Choroid plexus epithelial cell (primary cell): ENCODE results near the gene SHC2.

Experiments
- DNase-seq: peaks from one replicate; pipeline ENCODE4 v3.0.0-alpha.2; 2010; ENCODE audit warnings: low read depth
- H3K4me3 ChIP-seq: 2 replicates; pipeline ENCODE4 v1.5.1; 2011; ENCODE audit warnings: low read depth, mild to moderate bottlenecking, control low read depth, low read length, moderate library complexity
- CTCF ChIP-seq: conservative IDR thresholded peaks from 2 replicates; pipeline ENCODE4 v1.5.1; 2011; ENCODE audit warnings: low read depth, mild to moderate bottlenecking, control low read depth, inconsistent platforms, low read length, moderate library complexity

The SHC2 gene

GRCh38 chr19:489418-490196, 28.8 kb upstream of the SHC2 start:
- peak; percentile 34 for DNase-seq
- H3K4me3 ChIP-seq, result peak overlapping the region; percentile 84
- TF ChIP-seq CTCF, result no peak

- H3K4me3 ChIP-seq, result peak overlapping the region; percentile 84
- peak; percentile 97 for DNase-seq
- TF ChIP-seq CTCF, result no peak
Observed at GRCh38 chr19:488505-489417, 27.9 kb upstream of the SHC2 start.

GRCh38 chr19:485583-486236, 24.9 kb upstream of the SHC2 start:
- H3K4me3 ChIP-seq, result no peak overlapping the region
- no peak for TF ChIP-seq CTCF
- peak; percentile 52 for DNase-seq

GRCh38 chr19:485077-485476, 24.2 kb upstream of the SHC2 start:
- DNase-seq, result no peak
- no peak for TF ChIP-seq CTCF
- H3K4me3 ChIP-seq, result no peak overlapping the region

- no peak for DNase-seq
- TF ChIP-seq CTCF, result no peak
- H3K4me3 ChIP-seq, result no peak overlapping the region
Observed at GRCh38 chr19:484494-484893, 23.7 kb upstream of the SHC2 start.

- no peak for TF ChIP-seq CTCF
- no peak overlapping the region for H3K4me3 ChIP-seq
- no peak for DNase-seq
Observed at GRCh38 chr19:483332-484072, 22.7 kb upstream of the SHC2 start.
